ENCODE measurements around the gene HES2.
A peak's percentile ranks its signal among the peaks of the same experiment; 100 is the strongest.
"Not testable (repeated sequence)": the region's sequence is repeated elsewhere in the genome, so short reads cannot be mapped to it uniquely, and the experiment has no call there.

HES2 gene

GRCh38 chr1:6435129-6435528 is 15.4 kb upstream of the HES2 start:
- DNase-seq = no peak

DNA sequence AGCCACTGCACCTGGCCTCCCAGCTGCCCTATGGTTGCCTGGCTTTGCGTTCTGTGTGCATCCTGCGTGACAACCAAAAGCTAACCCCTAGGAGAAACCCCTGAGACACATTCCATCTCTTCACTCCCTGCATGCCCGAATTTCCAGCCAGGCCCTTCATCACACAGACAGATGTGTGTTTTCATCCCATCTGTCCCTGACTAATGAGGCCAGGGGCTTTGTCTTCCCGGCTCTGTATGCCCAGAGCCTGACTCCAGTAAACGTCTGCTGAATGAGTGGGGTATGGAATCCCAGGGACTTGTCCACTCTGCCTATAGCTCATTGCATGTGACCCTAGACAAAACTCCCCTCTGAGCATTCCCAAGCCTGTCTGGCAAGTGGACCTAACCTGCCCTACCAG is 14.5 kb upstream of the HES2 start:
- DNase-seq = no peak

DNA sequence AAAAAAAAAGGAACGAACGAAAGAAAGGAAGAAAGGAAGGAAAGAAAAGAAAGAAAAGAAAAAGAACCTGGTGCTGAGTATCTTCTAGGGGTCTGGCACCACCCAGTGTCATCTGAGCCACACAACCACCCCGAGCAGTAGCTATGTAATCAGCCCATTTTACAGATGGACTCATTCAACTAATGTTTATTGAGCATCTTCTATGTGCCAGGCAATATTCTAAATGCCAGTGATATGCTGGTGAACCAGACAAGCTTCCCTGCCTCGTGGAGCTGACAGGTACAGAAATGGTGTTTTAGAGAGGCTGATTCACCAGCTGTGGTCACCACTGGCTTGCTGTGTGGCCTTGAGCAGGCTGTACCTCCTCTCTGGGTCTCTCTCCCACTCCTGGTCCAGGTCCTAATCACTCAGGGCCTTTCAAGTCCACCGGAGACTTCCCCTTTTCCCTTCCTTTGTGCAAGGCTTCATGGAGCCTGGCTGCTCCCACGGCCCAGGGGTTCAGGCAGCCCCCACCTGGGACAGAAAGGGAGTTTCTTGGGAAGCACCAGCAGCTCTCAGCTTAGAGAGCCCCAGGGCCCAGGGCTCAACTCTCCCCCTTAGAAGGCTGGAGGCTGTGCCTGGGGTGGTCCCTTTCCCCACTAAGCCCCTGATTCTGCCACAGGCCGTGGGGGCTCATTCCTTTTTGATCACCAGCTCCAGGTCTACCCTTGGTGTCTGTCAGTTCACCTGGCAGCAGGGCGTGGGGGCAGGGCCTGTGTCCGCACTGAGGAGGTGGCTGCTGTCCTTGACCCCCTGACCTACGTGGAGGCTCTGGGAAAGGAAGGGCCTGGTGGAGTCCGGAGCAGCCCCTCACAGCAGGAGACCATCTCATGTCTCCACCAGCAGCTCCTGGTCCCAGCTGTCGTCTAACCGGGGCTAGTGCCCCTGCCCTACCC is 12.2 kb upstream of the HES2 start:
- not testable (repeated sequence) for DNase-seq

DNA sequence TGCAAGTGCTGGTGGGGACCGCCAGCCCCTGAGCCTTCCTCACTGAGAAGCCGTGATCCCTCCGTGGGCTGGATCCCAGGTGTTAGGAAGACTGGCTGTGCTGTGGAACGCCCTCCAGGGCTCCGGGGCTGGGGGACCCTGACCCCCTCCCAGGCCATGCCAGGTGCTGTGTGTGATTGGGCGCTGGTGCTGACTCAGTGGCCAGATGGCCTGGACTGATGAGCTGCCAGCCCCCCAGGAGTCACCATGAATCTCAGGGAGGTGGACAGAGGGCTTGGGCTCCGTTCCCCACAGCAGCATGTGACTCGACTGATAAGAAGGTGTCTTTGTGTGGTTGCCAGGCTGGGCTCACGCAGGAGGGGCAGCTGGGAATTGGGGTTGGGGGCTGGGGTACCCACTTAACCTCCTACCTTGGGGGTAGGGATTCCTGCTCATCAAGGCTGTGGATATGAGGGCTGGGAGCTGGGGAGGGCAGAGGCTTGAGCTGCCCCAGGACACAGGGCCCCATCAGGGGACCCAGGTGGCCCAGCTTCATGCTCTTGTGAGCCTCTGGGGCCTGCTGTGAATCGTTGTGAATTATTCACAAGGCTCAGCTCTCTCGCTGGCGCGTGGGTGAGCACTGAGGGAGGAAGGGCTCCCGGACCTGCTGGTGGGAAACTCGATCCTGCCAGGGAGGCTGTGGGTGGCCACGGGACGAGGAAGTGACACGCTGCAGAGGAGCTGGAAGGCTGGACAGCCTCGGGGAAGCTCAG is 10.1 kb upstream of the HES2 start:
- not testable (repeated sequence) for DNase-seq

- not testable (repeated sequence) for DNase-seq
Measured at GRCh38 chr1:6428453-6428852, 8.7 kb upstream of the HES2 start.

GRCh38 chr1:6427441-6428390 is 8.0 kb upstream of the HES2 start:
- no peak for DNase-seq

DNA sequence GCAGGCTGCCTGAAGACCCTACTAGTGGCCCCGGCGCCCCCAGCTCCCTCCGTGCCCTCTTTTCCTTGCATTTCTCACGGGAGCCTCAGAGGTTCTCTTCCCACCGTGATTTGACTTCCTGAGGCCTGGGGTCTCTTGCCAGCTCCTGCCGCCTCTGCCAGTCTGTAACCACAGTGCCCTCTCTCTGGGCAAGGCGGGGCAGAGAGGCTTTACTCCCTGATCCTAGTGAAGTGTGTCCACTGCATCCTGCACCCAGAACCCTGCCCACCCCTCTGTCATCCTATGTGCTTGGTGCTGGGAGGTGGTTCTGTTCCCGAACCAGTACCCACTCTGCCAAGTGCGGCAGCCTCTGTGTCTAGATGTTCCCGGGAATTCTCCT is 7.2 kb upstream of the HES2 start:
- no peak for DNase-seq

DNA sequence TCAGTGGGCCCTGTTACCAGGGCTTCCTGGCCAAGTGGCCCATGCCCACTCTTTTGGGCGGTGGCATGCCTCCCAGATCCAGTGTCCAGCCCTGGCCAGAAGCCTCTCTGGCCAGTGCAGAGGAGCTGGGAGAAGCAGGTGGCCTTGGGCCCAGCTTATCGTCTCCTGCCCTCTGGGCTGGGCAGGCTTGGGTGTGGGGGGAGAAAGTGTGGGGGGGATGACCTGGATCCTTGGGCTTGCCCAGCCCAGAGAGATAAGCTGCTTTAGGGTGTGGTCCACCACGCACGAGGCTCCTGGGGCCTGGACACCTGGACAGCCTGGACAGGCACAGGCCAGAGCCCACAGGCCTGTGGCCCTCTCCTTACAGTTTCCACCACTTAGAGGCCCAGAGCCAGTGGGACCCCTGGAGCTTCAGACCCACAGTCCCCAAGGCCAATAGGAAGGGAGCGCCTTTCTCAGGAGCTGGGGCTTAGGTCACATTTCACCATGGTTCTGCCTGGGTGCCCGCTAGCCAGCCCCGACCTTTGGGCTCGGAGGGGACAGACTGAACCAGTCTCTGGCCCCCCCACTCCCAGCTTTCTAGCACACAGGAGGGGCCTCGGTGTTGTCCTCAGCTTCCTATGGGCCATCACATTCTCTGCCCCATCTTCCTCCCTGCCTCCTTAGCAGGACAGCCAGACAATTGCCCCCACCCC is 6.7 kb upstream of the HES2 start:
- DNase-seq = no peak

- DNase-seq = no peak
Measured at GRCh38 chr1:6425658-6426057, 5.9 kb upstream of the HES2 start.

DNA sequence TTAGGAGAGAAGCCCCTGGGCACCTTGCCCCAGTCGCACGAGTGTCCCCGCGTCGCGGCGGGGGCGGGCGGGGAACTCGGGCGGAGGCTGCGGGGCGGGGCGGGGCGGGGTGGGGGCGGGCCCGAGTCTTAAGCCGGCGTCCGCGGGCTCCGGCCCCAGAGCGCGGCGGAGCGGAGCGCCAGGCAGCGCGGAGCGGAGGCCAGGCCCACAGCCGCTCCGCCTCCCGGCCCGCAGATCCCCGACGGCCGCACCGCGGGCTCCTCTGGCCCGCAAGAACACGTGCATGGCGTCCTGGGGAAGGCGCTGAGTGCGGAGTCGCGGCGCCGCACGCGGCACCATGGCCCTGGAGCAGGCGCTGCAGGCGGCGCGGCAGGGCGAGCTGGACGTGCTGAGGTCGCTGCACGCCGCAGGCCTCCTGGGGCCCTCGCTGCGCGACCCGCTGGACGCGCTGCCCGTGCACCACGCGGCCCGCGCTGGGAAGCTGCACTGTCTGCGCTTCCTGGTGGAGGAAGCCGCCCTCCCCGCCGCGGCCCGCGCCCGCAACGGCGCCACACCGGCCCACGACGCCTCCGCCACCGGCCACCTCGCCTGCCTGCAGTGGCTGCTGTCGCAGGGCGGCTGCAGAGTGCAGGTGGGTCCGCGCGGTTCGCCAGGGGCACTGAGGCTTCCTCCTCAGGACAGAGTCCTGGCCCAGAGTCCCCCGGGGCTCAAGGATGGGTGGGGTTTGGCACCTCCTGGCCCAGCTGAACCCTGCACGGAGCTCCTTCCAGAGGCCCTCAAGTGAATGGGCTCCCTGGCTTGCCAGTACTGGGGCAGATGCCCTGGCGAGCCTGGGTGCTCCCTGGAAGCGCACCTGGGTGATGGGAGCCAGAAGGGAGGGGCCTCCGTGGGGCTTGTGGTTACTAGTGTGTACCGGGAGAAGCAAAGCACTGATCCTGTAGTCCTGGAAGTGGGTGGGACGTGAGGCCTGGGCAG is 5.2 kb upstream of the HES2 start, which contains the start of gene ESPN:
Gene ESPN, plus strand, starts transcription at position 158 of the 975 bp plus-strand sequence. Its CDS starts 180 bp downstream, at position 338.
- DNase-seq = no peak

DNA sequence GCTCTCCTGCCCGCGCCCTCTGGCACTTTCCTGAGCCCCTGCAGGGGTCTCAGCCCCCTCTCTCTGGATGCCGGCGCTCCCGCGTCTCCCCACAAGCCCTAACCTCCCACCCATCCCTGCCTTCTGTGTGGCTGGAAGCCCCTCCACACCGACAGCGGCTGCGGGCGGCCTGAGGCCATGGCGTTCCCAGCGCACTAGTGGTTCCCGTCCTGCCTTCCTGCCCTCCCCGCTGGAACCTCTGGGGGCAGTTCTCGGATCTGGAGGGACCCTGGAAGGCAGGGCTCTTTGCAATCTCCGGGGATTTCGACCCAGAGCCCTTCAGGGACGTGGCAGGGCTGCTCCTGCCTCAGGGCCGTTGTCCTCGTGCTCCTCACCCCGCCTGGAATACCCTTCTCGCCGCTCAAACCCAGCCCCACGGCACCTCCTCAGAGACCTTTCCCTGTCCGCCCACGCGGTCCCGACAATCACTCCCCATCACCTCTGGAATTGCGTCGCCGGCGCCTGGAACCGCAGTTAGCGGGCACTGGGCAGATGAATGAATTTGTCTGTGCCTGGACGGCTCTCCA is 4.4 kb upstream of the HES2 start:
- no peak for DNase-seq

- DNase-seq = peak; percentile 28 to 57
Measured at GRCh38 chr1:6423321-6423999, 3.7 kb upstream of the HES2 start.

DNA sequence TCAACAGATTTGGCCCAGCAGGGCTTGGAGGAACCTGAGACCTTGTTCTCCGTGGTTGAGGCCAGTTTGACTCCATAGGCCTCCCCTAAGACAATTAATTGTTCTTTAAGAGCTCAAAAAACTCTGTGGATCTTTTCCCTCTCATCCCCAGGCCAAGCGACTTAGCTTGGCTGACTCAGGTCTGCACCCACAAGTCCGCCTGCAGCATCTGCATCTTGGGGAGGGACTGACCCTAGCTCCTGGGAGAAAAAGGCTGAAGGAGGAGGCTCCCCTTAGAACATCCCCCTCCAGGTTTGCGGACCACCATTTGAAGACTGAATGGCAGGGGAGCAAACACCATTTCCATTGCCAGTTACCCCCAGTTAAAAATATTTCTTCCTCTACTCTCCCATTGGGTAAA is 1.5 kb upstream of the HES2 start:
- DNase-seq = no peak

GRCh38 chr1:6420454-6421042 is 829 bp upstream of the HES2 start:
- no peak for DNase-seq

GRCh38 chr1:6419397-6419803 is 319 bp downstream of the HES2 start:
- no peak for DNase-seq

- no peak for DNase-seq
Measured at GRCh38 chr1:6418668-6419396, 887 bp downstream of the HES2 start.

DNA sequence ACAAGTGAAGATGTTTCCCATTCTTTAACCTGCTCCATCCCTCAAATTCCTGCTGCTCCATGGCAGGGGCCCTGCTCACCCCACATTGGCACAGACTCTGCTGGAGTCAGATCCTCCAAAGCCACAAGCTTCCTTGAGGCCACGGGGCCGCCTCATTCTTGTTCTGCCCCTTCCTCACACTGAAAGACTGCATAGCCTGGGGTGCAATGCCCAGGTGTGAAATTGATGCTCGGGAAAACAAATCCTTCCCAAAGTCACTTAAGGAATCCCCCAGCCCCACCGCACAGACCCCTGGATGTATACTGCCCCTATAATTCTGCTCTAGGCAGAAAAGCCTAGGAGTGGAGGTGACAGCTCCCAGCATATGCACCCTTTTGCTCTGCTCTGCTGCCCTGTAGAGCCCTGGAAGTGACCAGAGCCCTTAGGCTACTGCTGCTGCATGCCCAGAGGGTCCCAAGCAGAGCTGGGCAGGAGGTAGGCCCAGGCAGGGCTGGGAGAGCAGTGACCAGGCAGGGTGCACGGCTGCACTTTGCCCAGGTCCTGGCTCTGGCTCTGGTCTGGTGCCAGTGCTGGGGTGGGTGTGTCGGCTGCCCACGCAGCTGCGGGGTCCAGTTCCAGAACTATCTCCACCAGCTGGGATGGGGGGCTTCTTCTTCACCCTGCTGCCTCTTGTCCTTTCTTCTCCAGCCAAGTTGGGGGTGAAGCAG is 1.6 kb downstream of the HES2 start:
- no peak for DNase-seq

DNA sequence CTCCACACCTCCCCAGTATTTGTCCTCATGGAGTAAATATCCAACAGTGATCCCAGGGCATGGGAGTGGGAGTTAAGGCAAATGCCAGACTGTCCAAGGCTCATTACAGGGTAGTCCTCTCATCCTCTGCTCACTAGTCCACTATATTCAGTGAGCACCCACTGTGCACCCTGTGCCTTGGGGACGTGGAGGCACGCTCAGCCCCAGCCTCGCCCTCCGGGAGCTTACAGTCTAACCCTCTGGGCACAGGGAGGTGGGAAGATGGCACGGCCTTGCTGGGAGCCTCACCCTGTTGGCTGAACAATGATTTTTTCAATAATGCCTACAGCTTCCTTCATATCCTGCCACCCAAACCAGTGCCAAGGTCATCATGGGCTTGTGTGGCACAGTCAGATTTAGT is 2.8 kb downstream of the HES2 start:
- DNase-seq = no peak

All from Kasumi-1 (cell line).